HCT116 (cell line): Measurements from ENCODE around the gene SSR1. TPM values are rescaled to one million over a fixed set of nuclear protein-coding genes. Genes with fewer than 3 reads are reported as not detected.

Experiments used
- ATAC-seq: fragments of 200-7000 bp; cut with Tn5 transposase; 2 replicates; pipeline ENCODE4 v1.9.1; 2020; ENCODE audit warnings: mild to moderate bottlenecking, moderate library complexity
- BruUV-seq: library from RNA; stranded (reverse); fragments of 400-500 nt; replicated peaks from 2 replicates; lab custom pipeline; 2021; lab: Mats Ljungman, UMichigan
- CTCF ChIA-PET: fragments of 300-600 bp; sonication (Branson Sonifier 250); formaldehyde crosslinking; loops from one replicate; lab custom pipeline; 2021; ENCODE audit warnings: antibody characterized with exemption; lab: Charles Lee
- POLR2A ChIA-PET: fragments of 300-600, 350-600 bp; sonication (Branson Sonifier 250); formaldehyde crosslinking; loops from one replicate; lab custom pipeline; 2021; ENCODE audit warnings: antibody characterized with exemption; lab: Charles Lee
- RAD21 ChIA-PET, 2 experiments: fragments of 300-600 bp; sonication (Branson Sonifier 250); formaldehyde crosslinking; loops; one replicate each; lab custom pipeline; 2023; ENCODE audit warnings: low total read pairs in 2 of 2; ENCODE audit not compliant: uncharacterized antibody in 2 of 2, unreplicated experiment in 2 of 2, low non-redundant PET in 1 of 2; lab: Charles Lee
- DNase-seq: peaks from one replicate; pipeline ENCODE4 v3.0.0-alpha.2; 2010; ENCODE audit warnings: low read depth, low spot score
- H2AFZ ChIP-seq: fragments of 200-600 bp; shearing (Covaris generic), sonication (generic); 2 replicates; pipeline ENCODE4 v1.6.1; 2017; ENCODE audit warnings: low read depth, mixed run types, mixed read lengths, antibody characterized with exemption, low read length; ENCODE audit not compliant: poor library complexity, severe bottlenecking
- H3K27ac ChIP-seq: 2 replicates; pipeline ENCODE4 v1.5.1; 2012; ENCODE audit warnings: low read depth, low read length
- H3K27me3 ChIP-seq: fragments of 200-600 bp; sonication (generic); 2 replicates; pipeline ENCODE4 v1.6.1; 2016; ENCODE audit warnings: mixed run types, low read length, mixed read lengths; ENCODE audit not compliant: insufficient read depth
- H3K36me3 ChIP-seq, 2 experiments: fragments of 200-500 bp in 1 of 2; fragments of 200-600 bp in 1 of 2; sonication (Bioruptor generic) in 1 of 2; sonication (generic) in 1 of 2; 2 replicates each; pipeline versions ENCODE4 v1.5.1 to v1.6.1; 2014 to 2016; ENCODE audit warnings: low read length in 2 of 2, inconsistent platforms in 1 of 2, mixed read lengths in 1 of 2, mixed run types in 1 of 2; ENCODE audit not compliant: insufficient read depth in 2 of 2, control insufficient read depth in 1 of 2
- H3K4me1 ChIP-seq, 2 experiments: fragments of 200-600 bp in 1 of 2; sonication (generic) in 1 of 2; 2 replicates each; pipeline versions ENCODE4 v1.5.1 to v1.6.1; 2012 to 2017; ENCODE audit warnings: low read length in 2 of 2, inconsistent platforms in 1 of 2, mild to moderate bottlenecking in 1 of 2, mixed read lengths in 1 of 2, mixed run types in 1 of 2, moderate library complexity in 1 of 2; ENCODE audit not compliant: insufficient read depth in 2 of 2, control insufficient read depth in 1 of 2
- H3K4me2 ChIP-seq: fragments of 200-600 bp; sonication (generic); 2 replicates; pipeline ENCODE4 v1.6.1; 2017; ENCODE audit warnings: mixed run types, low read length, mixed read lengths
- H3K4me3 ChIP-seq, 2 experiments: fragments of 200-600 bp in 1 of 2; sonication (generic) in 1 of 2; replicated peaks in 1 of 2; 2 replicates each; pipeline ENCODE4 v1.5.1; 2011 to 2016; ENCODE audit warnings: low read length in 2 of 2, control low read depth in 1 of 2, low read depth in 1 of 2, mild to moderate bottlenecking in 1 of 2, mixed read lengths in 1 of 2, mixed run types in 1 of 2
- H3K79me2 ChIP-seq: fragments of 200-600 bp; sonication (generic); 2 replicates; pipeline ENCODE4 v1.6.1; 2017; ENCODE audit warnings: mild to moderate bottlenecking, mixed run types, low read length, moderate library complexity, mixed read lengths; ENCODE audit not compliant: insufficient read depth
- H3K9ac ChIP-seq: fragments of 200-600 bp; sonication (generic); 2 replicates; pipeline ENCODE4 v1.6.1; 2016; ENCODE audit warnings: low read length, mixed read lengths
- H3K9me2 ChIP-seq: fragments of 200-600 bp; sonication (generic), shearing (Covaris generic); 2 replicates; pipeline ENCODE4 v1.6.1; 2017; ENCODE audit warnings: mixed run types, mild to moderate bottlenecking, moderate library complexity; ENCODE audit not compliant: insufficient read depth
- H3K9me3 ChIP-seq, 2 experiments: fragments of 200-500 bp in 1 of 2; fragments of 200-600 bp in 1 of 2; sonication (Bioruptor generic) in 1 of 2; sonication (generic) in 1 of 2; 2 replicates each; pipeline ENCODE4 v1.6.1; 2014 to 2017; ENCODE audit warnings: low read length in 2 of 2, mixed read lengths in 2 of 2, inconsistent platforms in 1 of 2, low read depth in 1 of 2, mild to moderate bottlenecking in 1 of 2, mixed run types in 1 of 2, moderate library complexity in 1 of 2; ENCODE audit not compliant: control insufficient read depth in 1 of 2, insufficient read depth in 1 of 2
- H4K20me1 ChIP-seq: fragments of 200-600 bp; sonication (generic), shearing (Covaris generic); 2 replicates; pipeline ENCODE4 v1.6.1; 2017; ENCODE audit warnings: mixed run types, mild to moderate bottlenecking, moderate library complexity; ENCODE audit not compliant: insufficient read depth
- CBX3 ChIP-seq: IDR thresholded peaks from 2 replicates; pipeline ENCODE4 v1.6.1; 2012; ENCODE audit warnings: low read depth
- ELF1 ChIP-seq: IDR thresholded peaks from 2 replicates; pipeline ENCODE4 v1.6.1; 2012; ENCODE audit warnings: low read depth, borderline replicate concordance
- FOSL1 ChIP-seq: IDR thresholded peaks from 2 replicates; pipeline ENCODE4 v1.6.1; 2012; ENCODE audit warnings: low read depth
- POLR2A ChIP-seq: IDR thresholded peaks from 2 replicates; pipeline ENCODE4 v1.7.0; 2011; ENCODE audit warnings: borderline replicate concordance; ENCODE audit not compliant: insufficient read depth, insufficient read length; ENCODE audit errors: extremely low read depth
- POLR2AphosphoS5 ChIP-seq: IDR thresholded peaks from 2 replicates; pipeline ENCODE4 v1.6.1; 2011; ENCODE audit warnings: mild to moderate bottlenecking, low read depth, low read length, moderate library complexity
- RAD21 ChIP-seq: IDR thresholded peaks from 2 replicates; pipeline ENCODE4 v1.6.1; 2012; ENCODE audit warnings: low read depth, mild to moderate bottlenecking
- SIN3A ChIP-seq: IDR thresholded peaks from 2 replicates; pipeline ENCODE4 v1.6.1; 2012; ENCODE audit warnings: low read depth
- ZBTB33 ChIP-seq: IDR thresholded peaks from 2 replicates; pipeline ENCODE4 v1.6.1; 2011; ENCODE audit warnings: mild to moderate bottlenecking, low read length, moderate library complexity; ENCODE audit not compliant: insufficient replicate concordance; ENCODE audit errors: extremely low read depth
- intact Hi-C: fragments of 100-400 bp; cut with micrococcal nuclease; formaldehyde crosslinking; loops from 2 replicates; pipeline ENCODE4 v1.10.0; 2022
- total RNA-seq: library from RNA; stranded (reverse); gene quantifications from one replicate; pipeline ENCODE4 v1.2.1, GENCODE V29; 2021; ENCODE audit not compliant: unreplicated experiment
- TF ChIP-seq, protein P1 (sequence below), 3 experiments: fragments of 200-600 bp in 1 of 3; sonication (generic) in 1 of 3; IDR thresholded peaks in 2 of 3; conservative IDR thresholded peaks in 1 of 3; 2 replicates each; pipeline ENCODE4 v1.5.1; 2012 to 2017; ENCODE audit warnings: low read depth in 2 of 3, low read length in 2 of 3, antibody characterized with exemption in 1 of 3, borderline replicate concordance in 1 of 3, control low read depth in 1 of 3, mild to moderate bottlenecking in 1 of 3, mixed read lengths in 1 of 3, mixed run types in 1 of 3, moderate library complexity in 1 of 3; ENCODE audit not compliant: insufficient read depth in 1 of 3
- TF ChIP-seq, protein P2 (sequence below): IDR thresholded peaks from 2 replicates; pipeline ENCODE4 v1.6.1; 2012
- TF ChIP-seq, protein P3 (sequence below): IDR thresholded peaks from 2 replicates; pipeline ENCODE4 v1.6.1; 2012

Gene SSR1
- total RNA-seq, 1 experiment from 2014 or later, result 127 TPM

DNA sequence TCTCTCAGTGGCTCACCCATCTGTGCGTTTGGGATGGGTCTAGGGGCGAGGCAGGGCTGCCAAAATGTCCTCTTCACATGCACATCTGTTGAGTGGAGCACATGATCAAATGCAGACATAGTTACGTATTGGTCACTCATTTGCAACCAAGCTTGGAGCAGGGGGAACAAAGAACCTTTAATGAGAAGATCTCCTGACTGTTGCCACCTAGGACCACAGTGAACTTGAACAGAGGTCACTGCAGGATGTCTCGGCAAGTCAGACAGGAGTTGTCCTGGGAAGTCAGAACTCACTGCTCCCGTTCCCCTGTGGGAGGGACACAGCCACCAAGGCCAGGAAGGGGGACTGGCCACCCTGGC, 73.4 kb downstream of the SSR1 start (continued):
- TF ChIP-seq, protein P1, sequence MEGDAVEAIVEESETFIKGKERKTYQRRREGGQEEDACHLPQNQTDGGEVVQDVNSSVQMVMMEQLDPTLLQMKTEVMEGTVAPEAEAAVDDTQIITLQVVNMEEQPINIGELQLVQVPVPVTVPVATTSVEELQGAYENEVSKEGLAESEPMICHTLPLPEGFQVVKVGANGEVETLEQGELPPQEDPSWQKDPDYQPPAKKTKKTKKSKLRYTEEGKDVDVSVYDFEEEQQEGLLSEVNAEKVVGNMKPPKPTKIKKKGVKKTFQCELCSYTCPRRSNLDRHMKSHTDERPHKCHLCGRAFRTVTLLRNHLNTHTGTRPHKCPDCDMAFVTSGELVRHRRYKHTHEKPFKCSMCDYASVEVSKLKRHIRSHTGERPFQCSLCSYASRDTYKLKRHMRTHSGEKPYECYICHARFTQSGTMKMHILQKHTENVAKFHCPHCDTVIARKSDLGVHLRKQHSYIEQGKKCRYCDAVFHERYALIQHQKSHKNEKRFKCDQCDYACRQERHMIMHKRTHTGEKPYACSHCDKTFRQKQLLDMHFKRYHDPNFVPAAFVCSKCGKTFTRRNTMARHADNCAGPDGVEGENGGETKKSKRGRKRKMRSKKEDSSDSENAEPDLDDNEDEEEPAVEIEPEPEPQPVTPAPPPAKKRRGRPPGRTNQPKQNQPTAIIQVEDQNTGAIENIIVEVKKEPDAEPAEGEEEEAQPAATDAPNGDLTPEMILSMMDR (IDR thresholded peaks at IDR 0.05 in 2 of 3, conservative IDR thresholded peaks at IDR 0.05 in 1 of 3; ENCODE audit: borderline replicate concordance in 1 of 3, insufficient read depth in 1 of 3, low read depth in 2 of 3, low read length in 2 of 3), result no peak
- TF ChIP-seq ELF1 (no peak), FOSL1 (no peak), CBX3 (no peak), ZBTB33 (no peak)
- TF ChIP-seq, protein P2, sequence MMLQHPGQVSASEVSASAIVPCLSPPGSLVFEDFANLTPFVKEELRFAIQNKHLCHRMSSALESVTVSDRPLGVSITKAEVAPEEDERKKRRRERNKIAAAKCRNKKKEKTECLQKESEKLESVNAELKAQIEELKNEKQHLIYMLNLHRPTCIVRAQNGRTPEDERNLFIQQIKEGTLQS, result no peak

DNA sequence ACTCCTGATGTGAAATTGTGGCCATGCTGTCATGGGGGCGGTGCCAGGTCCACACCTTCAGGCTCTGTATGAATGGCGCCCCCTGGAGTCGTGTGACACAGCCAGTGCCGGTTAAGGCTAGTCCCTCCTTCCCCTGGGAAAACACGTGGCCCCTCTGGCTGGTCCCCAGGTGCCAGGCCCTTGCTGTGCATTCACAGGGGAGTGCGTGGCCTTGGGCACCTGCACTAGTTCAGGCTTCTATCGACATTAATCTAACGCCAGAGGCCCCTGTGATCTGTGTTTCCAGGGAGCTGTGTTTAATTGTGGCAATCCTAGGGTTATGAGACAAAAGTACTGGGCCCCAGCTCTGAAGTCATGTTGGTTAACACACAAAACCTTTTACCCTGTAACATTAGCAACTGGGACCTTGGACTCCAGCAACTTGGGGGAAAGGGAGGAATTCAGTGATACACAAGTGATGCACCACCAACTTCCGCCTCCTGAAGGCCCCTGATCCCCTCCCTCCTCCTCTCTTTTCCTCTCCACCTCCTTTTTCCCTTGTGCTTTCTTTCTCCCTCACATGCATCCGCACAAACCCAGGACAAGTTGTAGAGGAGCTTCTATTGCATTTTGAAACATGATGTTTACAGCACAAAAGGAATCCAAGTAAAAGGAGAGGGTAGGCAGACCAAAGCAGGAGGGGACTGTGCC, 74.0 kb downstream of the SSR1 start:
- peak; percentile 88 for ATAC-seq
- Histone ChIP-seq H3K4me3 (no peak overlapping the region), H3K79me2 (peaks cover 12% of the 10 kb centered on the region), H2AFZ (no peak overlapping the region), H3K27me3 (no peaks in the 10 kb centered on the region), H3K36me3 (peaks cover 0 to 4% of the 10 kb centered on the region in 2 experiments; a peak in 1 of 4 replicates), H3K9ac (peak overlapping the region; percentile 45), H3K9me2 (no peaks in the 10 kb centered on the region)
- POLR2A ChIA-PET, result no interaction called here
- RAD21 ChIA-PET, result interaction anchor here in 1 of 2 experiments (1.1 kb wide), 1 partner anchor 543 kb away, joined by 3 read pairs; no protein-coding TSS in a partner anchor
- BruUV-seq, result no TSS peak
- DNase-seq, result peak; percentile 77
- TF ChIP-seq POLR2A (no peak), SIN3A (no peak), RAD21 (peak; percentile 95), POLR2AphosphoS5 (peak; percentile 24; the same call in 1 of the 2 replicates)
- TF ChIP-seq, protein P1 (IDR thresholded peaks at IDR 0.05 in 2 of 3, conservative IDR thresholded peaks at IDR 0.05 in 1 of 3; ENCODE audit: borderline replicate concordance in 1 of 3, insufficient read depth in 1 of 3, low read depth in 2 of 3, low read length in 2 of 3), result peak; percentile 74 to 85 (median 82)
- TF ChIP-seq, protein P3, sequence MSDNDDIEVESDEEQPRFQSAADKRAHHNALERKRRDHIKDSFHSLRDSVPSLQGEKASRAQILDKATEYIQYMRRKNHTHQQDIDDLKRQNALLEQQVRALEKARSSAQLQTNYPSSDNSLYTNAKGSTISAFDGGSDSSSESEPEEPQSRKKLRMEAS, result peak; percentile 96
- TF ChIP-seq, all 23 proteins: peak for 4
- CTCF ChIA-PET, result interaction anchor here (0.8 to 2.2 kb wide), 8 partner anchors 181 to 560 kb away, joined by 3 to 9 read pairs (median 3); no protein-coding TSS in a partner anchor
- intact Hi-C loops, result loop anchor here (1.0 to 10.0 kb wide), 5 partner anchors 134 to 552 kb away; partner anchors contain the start of gene RREB1
- H3K9me3 ChIP-seq, result no peaks in the 10 kb centered on the region
- peaks cover 62 to 79% of the 10 kb centered on the region in 2 experiments for H3K4me1 ChIP-seq
- H3K4me2 ChIP-seq, result peak overlapping the region; percentile 30
- H4K20me1 ChIP-seq, result no peaks in the 10 kb centered on the region
- no peak overlapping the region for H3K27ac ChIP-seq
